ENCODE data around the gene RWDD4.

DNA sequence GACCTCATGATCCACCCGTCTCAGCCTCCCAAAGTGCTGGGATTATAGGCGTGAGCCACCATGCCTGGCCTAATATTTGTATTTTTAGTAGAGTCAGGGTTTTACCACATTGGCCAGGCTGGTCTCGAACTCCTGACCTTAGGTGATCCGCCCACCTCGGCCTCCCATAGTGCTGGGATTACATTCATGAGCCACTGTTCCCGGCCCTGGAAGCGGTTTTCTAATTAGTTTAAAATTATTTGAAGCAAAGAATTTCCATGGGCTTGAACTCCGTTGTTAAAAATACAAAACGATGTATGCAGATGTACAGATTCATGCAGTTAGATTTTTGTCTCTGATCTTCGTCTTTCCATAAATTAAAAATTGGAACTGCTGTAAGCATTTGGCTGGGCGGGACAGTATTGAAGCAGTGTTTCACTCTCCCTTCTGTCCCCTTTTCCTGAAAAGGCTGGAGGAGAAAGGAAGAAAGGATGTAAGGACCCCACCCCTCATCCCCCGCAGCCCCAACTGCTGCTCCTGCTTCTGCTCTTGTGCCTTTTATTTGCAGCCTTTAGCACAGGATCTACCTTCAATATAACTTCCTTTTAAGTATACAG, 12.1 kb upstream of the RWDD4 start:
- TF ChIP-seq, protein P1, sequence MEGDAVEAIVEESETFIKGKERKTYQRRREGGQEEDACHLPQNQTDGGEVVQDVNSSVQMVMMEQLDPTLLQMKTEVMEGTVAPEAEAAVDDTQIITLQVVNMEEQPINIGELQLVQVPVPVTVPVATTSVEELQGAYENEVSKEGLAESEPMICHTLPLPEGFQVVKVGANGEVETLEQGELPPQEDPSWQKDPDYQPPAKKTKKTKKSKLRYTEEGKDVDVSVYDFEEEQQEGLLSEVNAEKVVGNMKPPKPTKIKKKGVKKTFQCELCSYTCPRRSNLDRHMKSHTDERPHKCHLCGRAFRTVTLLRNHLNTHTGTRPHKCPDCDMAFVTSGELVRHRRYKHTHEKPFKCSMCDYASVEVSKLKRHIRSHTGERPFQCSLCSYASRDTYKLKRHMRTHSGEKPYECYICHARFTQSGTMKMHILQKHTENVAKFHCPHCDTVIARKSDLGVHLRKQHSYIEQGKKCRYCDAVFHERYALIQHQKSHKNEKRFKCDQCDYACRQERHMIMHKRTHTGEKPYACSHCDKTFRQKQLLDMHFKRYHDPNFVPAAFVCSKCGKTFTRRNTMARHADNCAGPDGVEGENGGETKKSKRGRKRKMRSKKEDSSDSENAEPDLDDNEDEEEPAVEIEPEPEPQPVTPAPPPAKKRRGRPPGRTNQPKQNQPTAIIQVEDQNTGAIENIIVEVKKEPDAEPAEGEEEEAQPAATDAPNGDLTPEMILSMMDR (conservative IDR thresholded peaks at IDR 0.05; ENCODE audit: low read length): no peak
- no peak for TF ChIP-seq EZH2phosphoT487 (IDR thresholded peaks at IDR 0.05; ENCODE audit: borderline replicate concordance, low read depth, low read length)
